ENCODE measurements around the gene B9D1.
A peak's percentile ranks its signal among the peaks of the same experiment; 100 is the strongest.

B9D1 gene

GRCh38 chr17:19327031-19327783, 35.3 kb downstream of the B9D1 start:
- DNase-seq (no peak), ATAC-seq (replicated peaks) (no peak)
- no peaks in the 10 kb centered on the region for H3K27me3 Mint-ChIP-seq
- H3K9me3 Mint-ChIP-seq = peaks cover 0 to 5% of the 10 kb centered on the region in 2 donors
- H3K27ac Mint-ChIP-seq = no peak overlapping the region
- H3K4me3 Mint-ChIP-seq = no peak overlapping the region
- H3K4me1 Mint-ChIP-seq = peaks cover 0 to 3% of the 10 kb centered on the region in 2 donors
- H3K36me3 Mint-ChIP-seq = peaks cover 16 to 42% of the 10 kb centered on the region in 2 donors

- H3K4me1 Mint-ChIP-seq = no peaks in the 10 kb centered on the region
- no peak for DNase-seq
- no peak overlapping the region for H3K4me3 Mint-ChIP-seq
- peaks cover 13 to 45% of the 10 kb centered on the region in 2 donors for H3K36me3 Mint-ChIP-seq
- H3K27me3 Mint-ChIP-seq = peaks cover 0 to 12% of the 10 kb centered on the region in 2 donors
- peaks cover 0 to 5% of the 10 kb centered on the region in 2 donors for H3K9me3 Mint-ChIP-seq
- H3K27ac Mint-ChIP-seq = no peak overlapping the region
- ATAC-seq (replicated peaks) = no peak
These were observed 37.0 kb downstream of the B9D1 start for GRCh38 chr17:19325542-19325941.

- Mint-ChIP-seq H3K27me3 (peaks cover 0 to 12% of the 10 kb centered on the region in 2 donors), H3K36me3 (peaks cover 17 to 41% of the 10 kb centered on the region in 2 donors), H3K27ac (no peak overlapping the region), H3K4me3 (no peak overlapping the region), H3K9me3 (peaks cover 0 to 5% of the 10 kb centered on the region in 2 donors), H3K4me1 (no peaks in the 10 kb centered on the region)
- DNase-seq = no peak
- no peak for ATAC-seq (replicated peaks)
These were observed 39.7 kb downstream of the B9D1 start for GRCh38 chr17:19322861-19323260.

DNA sequence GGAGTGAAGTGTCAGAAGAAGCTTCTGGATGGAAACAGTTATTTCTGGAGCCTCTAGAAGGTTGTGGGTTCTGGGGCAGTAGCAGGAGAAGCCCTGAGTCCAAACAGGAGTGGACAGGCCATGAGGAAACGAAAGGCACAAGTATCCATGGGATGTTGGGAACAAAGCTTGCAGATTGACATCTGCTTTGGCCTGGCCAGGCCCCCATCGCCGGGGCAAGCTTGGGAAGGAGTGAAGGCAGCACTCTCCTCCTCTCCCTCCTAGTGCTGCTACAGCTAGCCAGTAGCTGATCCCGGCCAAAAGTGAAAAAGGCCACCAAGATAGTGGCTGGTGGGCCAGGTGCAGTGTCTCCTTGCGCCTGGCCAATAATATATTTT, 40.4 kb downstream of the B9D1 start:
- no peaks in the 10 kb centered on the region for H3K4me1 Mint-ChIP-seq
- ATAC-seq (replicated peaks) = no peak
- H3K4me3 Mint-ChIP-seq = no peak overlapping the region

DNA sequence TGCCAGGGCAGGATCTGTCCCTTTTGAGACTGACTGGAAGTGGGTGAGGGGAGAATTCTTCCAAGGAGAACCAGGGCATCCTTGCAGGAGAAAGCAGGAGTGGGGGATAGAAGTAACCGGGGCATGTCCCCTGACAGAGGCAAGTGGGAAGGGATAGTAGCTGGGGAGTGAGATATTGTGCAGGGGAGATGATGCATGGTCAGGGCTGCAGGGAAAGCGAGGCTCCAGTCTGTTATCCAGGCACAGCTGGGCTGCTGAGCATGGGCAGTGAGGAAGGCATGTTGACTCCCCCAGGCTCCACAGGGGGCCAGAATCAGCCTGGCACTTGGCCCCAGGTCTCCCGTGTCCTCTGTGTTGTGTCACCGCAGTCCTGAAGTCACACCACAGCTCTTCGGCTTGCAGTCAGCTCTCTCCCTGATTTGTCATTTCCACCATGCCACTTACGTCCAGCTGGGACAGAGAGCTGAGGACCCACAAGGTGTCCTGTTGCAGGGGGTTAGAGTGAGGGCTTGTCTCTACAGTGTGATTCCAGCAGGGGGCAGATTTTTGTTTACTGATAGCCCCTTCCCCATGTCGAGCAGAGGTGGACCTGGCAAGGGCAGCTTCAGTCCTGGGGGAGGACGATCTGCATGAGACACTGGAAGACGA, 40.9 kb downstream of the B9D1 start:
- H3K27me3 Mint-ChIP-seq = peaks cover 0 to 18% of the 10 kb centered on the region in 2 donors
- H3K9me3 Mint-ChIP-seq = peaks cover 0 to 5% of the 10 kb centered on the region in 2 donors
- H3K27ac Mint-ChIP-seq = no peak overlapping the region
- no peak for ATAC-seq (replicated peaks)
- H3K4me3 Mint-ChIP-seq = no peak overlapping the region
- peaks cover 19 to 39% of the 10 kb centered on the region in 2 donors for H3K36me3 Mint-ChIP-seq
- DNase-seq = no peak
- no peaks in the 10 kb centered on the region for H3K4me1 Mint-ChIP-seq

More for the DNA sequence above, 40.4 kb downstream of the B9D1 start:
- Mint-ChIP-seq H3K27me3 (peaks cover 0 to 18% of the 10 kb centered on the region in 2 donors), H3K9me3 (peaks cover 0 to 5% of the 10 kb centered on the region in 2 donors), H3K27ac (no peak overlapping the region), H3K36me3 (peaks cover 23 to 44% of the 10 kb centered on the region in 2 donors)
- no peak for DNase-seq

DNA sequence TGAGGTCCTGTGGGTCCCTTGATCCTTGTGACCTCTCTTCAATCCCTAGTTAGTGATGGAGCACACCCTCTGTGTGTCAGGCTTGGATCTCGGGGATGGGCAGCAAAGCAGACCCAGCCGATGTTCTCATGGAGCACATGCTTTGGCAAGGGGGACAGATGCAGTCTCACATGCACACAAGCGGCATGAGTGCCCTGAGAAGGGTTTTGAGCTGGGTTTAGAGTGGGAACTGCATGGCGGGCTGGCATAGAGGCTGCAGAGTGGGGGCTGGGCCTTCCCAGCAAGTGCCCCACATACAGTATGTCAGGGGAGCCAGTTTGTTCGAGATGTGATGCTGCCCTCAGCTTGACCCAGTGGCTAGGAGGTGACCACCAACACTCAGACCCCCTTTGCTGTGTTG, 41.6 kb downstream of the B9D1 start:
- ATAC-seq (replicated peaks) = no peak
- Mint-ChIP-seq H3K4me1 (no peaks in the 10 kb centered on the region), H3K4me3 (no peak overlapping the region), H3K27me3 (peaks cover 0 to 18% of the 10 kb centered on the region in 2 donors), H3K27ac (no peak overlapping the region), H3K36me3 (peaks cover 13 to 36% of the 10 kb centered on the region in 2 donors), H3K9me3 (peaks cover 0 to 1% of the 10 kb centered on the region in 2 donors)
- no peak for DNase-seq

DNA sequence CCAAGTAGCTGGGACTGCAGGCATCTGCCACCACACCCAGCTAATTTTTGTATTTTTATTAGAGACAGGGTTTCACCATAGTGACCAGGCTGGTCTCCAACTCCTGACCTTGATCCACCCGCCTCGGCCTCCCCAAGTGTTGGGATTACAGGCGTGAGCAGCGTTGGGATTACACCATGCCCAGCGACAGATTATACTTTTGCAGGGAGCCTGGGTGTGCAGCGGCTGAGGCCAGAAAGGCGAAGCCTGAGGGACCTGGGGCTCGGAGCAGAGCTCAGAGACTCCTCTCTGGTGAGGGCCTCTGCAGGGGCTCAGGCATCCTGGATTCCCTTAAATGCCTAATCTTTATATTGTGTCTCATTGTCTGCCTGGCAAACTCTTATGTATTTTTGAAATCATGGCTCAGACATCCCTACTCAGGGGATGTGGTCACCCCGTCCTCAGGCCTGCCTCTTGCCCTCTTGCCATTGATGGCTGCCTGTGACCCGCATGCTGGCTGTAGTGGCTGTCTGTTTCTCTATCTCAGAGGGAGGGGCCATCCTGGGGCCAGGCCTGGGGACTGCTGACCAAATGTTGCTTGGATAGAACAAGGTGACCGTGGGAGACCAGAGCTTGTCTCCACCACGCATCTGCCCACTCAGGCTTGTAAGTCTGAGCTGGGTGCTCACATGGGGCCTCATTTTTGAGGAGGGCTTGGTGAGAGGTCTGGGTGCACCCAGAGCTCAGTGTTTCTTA, 42.6 kb downstream of the B9D1 start:
- ATAC-seq (replicated peaks) = no peak
- H3K9me3 Mint-ChIP-seq = no peaks in the 10 kb centered on the region
- peaks cover 12 to 29% of the 10 kb centered on the region in 2 donors for H3K36me3 Mint-ChIP-seq
- peaks cover 0 to 20% of the 10 kb centered on the region in 2 donors for H3K27me3 Mint-ChIP-seq
- H3K4me1 Mint-ChIP-seq = no peaks in the 10 kb centered on the region
- no peak for DNase-seq
- no peak overlapping the region for H3K4me3 Mint-ChIP-seq
- no peak overlapping the region for H3K27ac Mint-ChIP-seq

DNA sequence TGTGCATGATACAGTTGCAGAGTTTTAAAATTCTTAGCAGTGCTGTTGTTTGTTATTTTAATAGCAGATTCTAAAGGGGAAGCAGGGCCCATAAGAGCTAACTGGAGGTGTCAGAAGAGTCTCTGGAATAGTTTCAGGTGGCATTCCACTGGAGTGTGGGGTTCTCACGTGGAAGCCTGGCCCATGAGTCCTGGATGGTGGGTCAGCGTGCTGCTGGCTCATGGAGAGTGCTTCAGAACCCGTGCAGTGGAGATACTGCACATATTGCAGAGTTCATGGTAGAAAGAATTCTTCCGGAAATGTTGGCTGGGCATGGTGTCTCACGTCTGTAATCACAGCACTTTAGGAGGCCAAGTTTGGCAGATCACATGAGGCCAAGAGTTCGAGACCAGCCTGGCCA, 43.9 kb downstream of the B9D1 start:
- Mint-ChIP-seq H3K4me3 (no peak overlapping the region), H3K27ac (no peak overlapping the region), H3K27me3 (peaks cover 5 to 30% of the 10 kb centered on the region in 2 donors), H3K36me3 (peaks cover 15 to 36% of the 10 kb centered on the region in 2 donors), H3K4me1 (no peaks in the 10 kb centered on the region), H3K9me3 (no peaks in the 10 kb centered on the region)
- DNase-seq = no peak
- no peak for ATAC-seq (replicated peaks)

DNA sequence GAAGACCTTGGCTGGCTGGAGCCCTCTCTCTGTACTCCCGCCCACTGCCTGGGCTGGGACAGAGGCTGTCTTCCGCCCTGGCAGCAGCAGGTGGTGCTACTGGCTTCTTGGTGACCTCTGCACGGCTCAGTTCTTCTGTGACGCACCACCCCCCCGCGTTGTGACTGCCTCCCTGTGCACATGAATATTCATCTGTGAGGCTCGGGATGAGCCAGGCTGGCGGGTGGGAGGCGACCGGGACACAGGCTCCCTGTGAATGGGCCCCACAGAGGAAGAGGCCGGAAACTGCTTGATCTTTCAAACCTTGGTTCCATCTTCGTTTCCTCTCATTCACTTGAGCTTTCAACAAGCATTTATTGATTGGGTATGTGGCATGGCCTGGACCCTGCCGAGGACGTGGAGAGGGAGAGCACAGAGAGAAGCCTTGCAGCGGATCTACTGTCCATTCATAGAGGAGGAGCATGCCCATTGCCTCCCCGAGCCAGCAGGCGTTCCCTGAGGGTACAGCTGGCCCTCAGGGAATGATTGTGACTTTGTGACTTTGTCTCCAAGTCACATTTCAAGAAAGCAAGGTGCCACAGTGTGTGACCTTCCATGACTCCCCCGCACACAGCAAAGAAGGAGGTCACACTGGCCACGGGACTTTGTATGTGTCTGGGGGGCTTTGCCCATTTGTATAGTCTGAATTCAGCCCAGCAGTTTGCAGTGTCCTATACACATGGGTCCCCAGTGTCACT, 45.0 kb downstream of the B9D1 start:
- H3K4me1 Mint-ChIP-seq = no peaks in the 10 kb centered on the region
- H3K4me3 Mint-ChIP-seq = no peak overlapping the region
- peaks cover 22 to 36% of the 10 kb centered on the region in 2 donors for H3K36me3 Mint-ChIP-seq
- H3K9me3 Mint-ChIP-seq = no peaks in the 10 kb centered on the region
- peaks cover 9 to 30% of the 10 kb centered on the region in 2 donors for H3K27me3 Mint-ChIP-seq
- ATAC-seq (replicated peaks) = peak; percentile 89 to 95
- no peak overlapping the region for H3K27ac Mint-ChIP-seq
- DNase-seq = no peak

- H3K4me1 Mint-ChIP-seq = no peaks in the 10 kb centered on the region
- H3K9me3 Mint-ChIP-seq = no peaks in the 10 kb centered on the region
- no peak for DNase-seq
- ATAC-seq (replicated peaks) = no peak
- no peak overlapping the region for H3K27ac Mint-ChIP-seq
- peaks cover 26 to 40% of the 10 kb centered on the region in 2 donors for H3K36me3 Mint-ChIP-seq
- no peak overlapping the region for H3K4me3 Mint-ChIP-seq
- peaks cover 13 to 30% of the 10 kb centered on the region in 2 donors for H3K27me3 Mint-ChIP-seq
These were observed 45.7 kb downstream of the B9D1 start for GRCh38 chr17:19316761-19317358.

DNA sequence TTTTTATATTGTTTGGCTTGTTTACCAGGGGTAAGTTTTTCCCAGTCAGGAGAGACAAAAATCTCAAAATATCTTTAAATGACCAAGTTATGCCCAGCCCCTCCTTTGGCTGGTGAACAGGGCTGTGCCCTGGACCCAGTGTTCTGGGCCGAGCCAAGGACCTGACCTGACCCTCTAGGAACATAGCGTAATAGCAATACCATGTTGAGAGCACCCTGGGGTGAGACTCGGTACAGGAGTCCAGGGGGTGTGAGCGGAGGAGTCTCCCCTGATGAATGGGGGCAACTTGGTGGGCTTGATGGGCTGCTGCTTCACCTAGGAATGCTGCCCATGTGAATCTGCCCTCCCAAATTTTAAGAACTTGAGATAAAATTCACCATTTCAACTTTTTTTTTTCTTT, 47.4 kb downstream of the B9D1 start:
- Mint-ChIP-seq H3K36me3 (peaks cover 26 to 43% of the 10 kb centered on the region in 2 donors), H3K27me3 (peaks cover 13 to 18% of the 10 kb centered on the region in 2 donors), H3K27ac (no peak overlapping the region), H3K4me3 (no peak overlapping the region), H3K9me3 (no peaks in the 10 kb centered on the region), H3K4me1 (peaks cover 0 to 1% of the 10 kb centered on the region in 2 donors)
- ATAC-seq (replicated peaks) (no peak), DNase-seq (no peak)

DNA sequence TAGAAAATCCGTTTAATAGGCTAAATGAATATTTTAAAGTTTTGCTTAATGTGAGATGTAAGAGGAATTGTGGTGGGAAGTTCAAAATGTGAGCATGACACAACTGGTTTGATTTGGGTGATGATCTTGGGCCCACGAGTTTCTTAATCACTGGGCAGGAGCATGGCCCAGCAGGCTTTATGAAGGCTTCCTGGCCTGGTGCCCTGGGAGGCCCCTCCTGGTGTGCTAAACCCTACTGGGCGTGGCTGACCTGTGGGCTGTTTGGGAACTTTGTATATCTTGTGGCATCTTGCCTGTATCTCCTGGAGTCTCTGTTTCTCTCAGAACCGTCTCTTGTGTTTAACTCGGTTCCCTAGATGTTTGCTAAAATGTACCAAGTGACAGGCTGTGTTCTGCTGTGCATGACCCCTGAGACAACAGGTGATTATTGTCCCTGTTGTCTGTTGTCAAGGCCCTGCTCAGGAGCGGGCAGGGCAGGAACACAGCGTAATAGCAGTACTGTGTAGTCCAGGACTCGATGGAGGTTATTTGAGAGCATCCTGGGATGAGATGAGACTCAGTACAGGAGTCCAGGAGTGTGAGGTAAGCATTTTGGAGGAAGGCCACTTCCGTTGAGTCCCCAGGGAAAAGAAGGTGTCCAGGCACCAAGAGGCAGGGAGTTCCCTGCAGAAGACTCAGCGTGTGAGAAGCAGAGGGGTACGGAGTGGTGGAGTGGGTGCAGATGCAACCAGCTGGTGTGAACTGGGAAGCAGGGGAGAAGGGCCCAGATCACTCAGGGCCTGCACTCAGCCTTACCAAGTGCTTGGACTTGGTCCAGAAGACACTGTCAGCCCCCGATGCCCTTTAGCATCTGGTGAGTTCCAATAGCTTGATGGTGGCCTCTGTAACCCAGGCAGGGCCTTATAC, 48.5 kb downstream of the B9D1 start:
- H3K27ac Mint-ChIP-seq = no peak overlapping the region
- ATAC-seq (replicated peaks) (no peak), DNase-seq (no peak)
- no peaks in the 10 kb centered on the region for H3K9me3 Mint-ChIP-seq
- peaks cover 0 to 6% of the 10 kb centered on the region in 2 donors for H3K4me1 Mint-ChIP-seq
- H3K36me3 Mint-ChIP-seq = peaks cover 24 to 46% of the 10 kb centered on the region in 2 donors
- H3K4me3 Mint-ChIP-seq = no peak overlapping the region
- peaks cover 13 to 18% of the 10 kb centered on the region in 2 donors for H3K27me3 Mint-ChIP-seq
